Neural cell (in vitro differentiated cells): Measurements from ENCODE around the gene ASNSD1. TPM values are rescaled to one million over a fixed set of nuclear protein-coding genes. Genes with fewer than 3 reads are reported as not detected.
"Not testable (repeated sequence)": the region's sequence is repeated elsewhere in the genome, so short reads cannot be mapped to it uniquely, and the experiment has no call there.

Experiments used
- H2AFZ ChIP-seq: fragments of 200-600, 300-800 bp; sonication (generic), shearing (Covaris generic); 2 replicates; pipeline ENCODE4 v1.6.0; 2014; ENCODE audit warnings: low read depth, mild to moderate bottlenecking, antibody characterized with exemption, low read length, moderate library complexity
- H3F3A ChIP-seq: fragments of 200-600 bp; shearing (Covaris generic); 2 replicates; pipeline ENCODE4 v1.6.1; 2016; ENCODE audit warnings: mild to moderate bottlenecking, moderate library complexity, mixed read lengths, antibody characterized with exemption, low read length; ENCODE audit not compliant: insufficient read depth, poor library complexity, severe bottlenecking
- H3K27ac ChIP-seq: fragments of 200-600, 300-800 bp; sonication (generic), shearing (Covaris generic); 2 replicates; pipeline ENCODE4 v1.5.1; 2014; ENCODE audit warnings: mild to moderate bottlenecking, low read length, moderate library complexity
- H3K27me3 ChIP-seq: fragments of 300-800, 200-600 bp; sonication (generic), shearing (Covaris generic); 2 replicates; pipeline ENCODE4 v1.6.0; 2014; ENCODE audit warnings: mild to moderate bottlenecking, low read depth, low read length, moderate library complexity; ENCODE audit not compliant: insufficient read depth
- H3K36me3 ChIP-seq: fragments of 300-800, 200-600 bp; sonication (generic), shearing (Covaris generic); 2 replicates; pipeline ENCODE4 v1.5.1; 2014; ENCODE audit warnings: mild to moderate bottlenecking, antibody characterized with exemption, low read length, moderate library complexity; ENCODE audit not compliant: insufficient read depth
- H3K4me2 ChIP-seq: fragments of 300-800, 200-600 bp; sonication (generic), shearing (Covaris generic); 2 replicates; pipeline ENCODE4 v1.6.0; 2014; ENCODE audit warnings: mild to moderate bottlenecking, low read length
- H3K4me3 ChIP-seq: fragments of 300-800, 200-600 bp; sonication (generic), shearing (Covaris generic); 2 replicates; pipeline ENCODE4 v1.5.1; 2014; ENCODE audit warnings: mild to moderate bottlenecking, low read length, moderate library complexity
- H3K79me2 ChIP-seq: fragments of 200-600 bp; shearing (Covaris generic); replicated peaks from 2 replicates; pipeline ENCODE4 v1.6.0; 2014; ENCODE audit warnings: mild to moderate bottlenecking, low read length, moderate library complexity; ENCODE audit not compliant: insufficient read depth
- H3K9ac ChIP-seq: fragments of 300-800, 200-600 bp; sonication (generic), shearing (Covaris generic); 2 replicates; pipeline ENCODE4 v1.6.1; 2016; ENCODE audit warnings: mild to moderate bottlenecking, low read length, mixed read lengths
- H3K9me2 ChIP-seq: fragments of 200-600 bp; shearing (Covaris generic); 2 replicates; pipeline ENCODE4 v1.6.1; 2016; ENCODE audit warnings: mild to moderate bottlenecking, low read length, mixed read lengths; ENCODE audit not compliant: insufficient read depth
- H3K9me3 ChIP-seq: fragments of 200-600, 300-800 bp; sonication (generic), shearing (Covaris generic); 2 replicates; pipeline ENCODE4 v1.6.1; 2016; ENCODE audit warnings: mild to moderate bottlenecking, mixed run types, low read length, moderate library complexity, mixed read lengths
- H4K20me1 ChIP-seq: fragments of 200-600 bp; shearing (Covaris generic); 2 replicates; pipeline ENCODE4 v1.6.1; 2016; ENCODE audit warnings: mild to moderate bottlenecking, mixed run types; ENCODE audit not compliant: insufficient read depth
- CTCF ChIP-seq: fragments of 450-650 bp; IDR thresholded peaks from 2 replicates; pipeline ENCODE4 v1.5.1; 2014; ENCODE audit warnings: antibody characterized with exemption, mild to moderate bottlenecking, moderate library complexity; ENCODE audit not compliant: poor library complexity, severe bottlenecking
- EP300 ChIP-seq: fragments of 450-650 bp; conservative IDR thresholded peaks from 2 replicates; pipeline ENCODE4 v1.6.1; 2014; ENCODE audit warnings: antibody characterized with exemption, mild to moderate bottlenecking, moderate library complexity; ENCODE audit not compliant: poor library complexity, severe bottlenecking
- EZH2 ChIP-seq: fragments of 200-600, 300-800 bp; shearing (Covaris generic), sonication (generic); IDR thresholded peaks from 2 replicates; pipeline ENCODE4 v1.6.1; 2014; ENCODE audit warnings: antibody characterized with exemption, low read length, borderline replicate concordance, mild to moderate bottlenecking; ENCODE audit not compliant: insufficient read depth, poor library complexity, severe bottlenecking
- MXI1 ChIP-seq: fragments of 450-650 bp; conservative IDR thresholded peaks from 2 replicates; pipeline ENCODE4 v1.6.1; 2014; ENCODE audit warnings: antibody characterized with exemption, mild to moderate bottlenecking; ENCODE audit not compliant: poor library complexity, severe bottlenecking
- POLR2AphosphoS5 ChIP-seq: IDR thresholded peaks from 2 replicates; pipeline ENCODE4 v1.6.1; 2012
- REST ChIP-seq: IDR thresholded peaks from 2 replicates; pipeline ENCODE4 v1.6.1; 2012; ENCODE audit warnings: borderline replicate concordance
- SMC3 ChIP-seq: fragments of 450-650 bp; conservative IDR thresholded peaks from 2 replicates; pipeline ENCODE4 v1.6.1; 2014; ENCODE audit warnings: antibody characterized with exemption, mild to moderate bottlenecking, moderate library complexity; ENCODE audit not compliant: poor library complexity
- TAF1 ChIP-seq: IDR thresholded peaks from 2 replicates; pipeline ENCODE4 v1.6.1; 2012; ENCODE audit warnings: low read depth
- polyA plus RNA-seq: library from polyadenylated mRNA; depleted of rRNA; stranded (reverse); fragments of >200 nt; gene quantifications from 2 replicates; pipeline ENCODE4 v1.2.3, GENCODE V29; 2014

ASNSD1 gene
- polyA plus RNA-seq, 1 donor from 2014 or later = 94.3 TPM

GRCh38 chr2:189648846-189649509 is 12.3 kb upstream of the ASNSD1 start:
- H3K79me2 ChIP-seq = no peaks in the 10 kb centered on the region
- H3F3A ChIP-seq = no peaks in the 10 kb centered on the region
- H3K9me3 ChIP-seq = no peaks in the 10 kb centered on the region
- no peak overlapping the region for H3K27ac ChIP-seq
- no peak overlapping the region for H3K9ac ChIP-seq
- no peaks in the 10 kb centered on the region for H3K27me3 ChIP-seq
- no peak overlapping the region for H3K4me3 ChIP-seq
- H3K36me3 ChIP-seq = no peaks in the 10 kb centered on the region
- no peak overlapping the region for H2AFZ ChIP-seq
- H3K9me2 ChIP-seq = no peaks in the 10 kb centered on the region
- no peaks in the 10 kb centered on the region for H4K20me1 ChIP-seq
- no peak for TF ChIP-seq SMC3
- TF ChIP-seq TAF1 = no peak
- TF ChIP-seq POLR2AphosphoS5 = no peak
- TF ChIP-seq REST = no peak
- TF ChIP-seq MXI1 = no peak
- no peak overlapping the region for H3K4me2 ChIP-seq

GRCh38 chr2:189651284-189651683 is 10.0 kb upstream of the ASNSD1 start:
- TF ChIP-seq EP300 (no peak), EZH2 (no peak), REST (no peak), CTCF (no peak), TAF1 (no peak)
- H3K4me2 ChIP-seq = no peak overlapping the region
- H3K9me2 ChIP-seq = no peaks in the 10 kb centered on the region
- no peaks in the 10 kb centered on the region for H4K20me1 ChIP-seq
- H3K9me3 ChIP-seq = no peaks in the 10 kb centered on the region
- H3K79me2 ChIP-seq = no peaks in the 10 kb centered on the region
- no peaks in the 10 kb centered on the region for H3K36me3 ChIP-seq
- H2AFZ ChIP-seq = no peak overlapping the region
- H3F3A ChIP-seq = no peaks in the 10 kb centered on the region
- H3K27ac ChIP-seq = no peak overlapping the region
- H3K9ac ChIP-seq = no peak overlapping the region
- no peaks in the 10 kb centered on the region for H3K27me3 ChIP-seq
- H3K4me3 ChIP-seq = no peak overlapping the region

GRCh38 chr2:189653464-189653863 is 7.8 kb upstream of the ASNSD1 start:
- not testable (repeated sequence) for H3K9me2 ChIP-seq, H3K27ac ChIP-seq, H3K9ac ChIP-seq, H3K27me3 ChIP-seq, H3K9me3 ChIP-seq, H2AFZ ChIP-seq, H3F3A ChIP-seq, H3K4me3 ChIP-seq, H3K36me3 ChIP-seq, H3K4me2 ChIP-seq, H3K79me2 ChIP-seq, H4K20me1 ChIP-seq
